HepG2 (cell line): ENCODE data around the gene SNRNP48. TPM values are rescaled to one million over a fixed set of nuclear protein-coding genes. Genes with fewer than 3 reads are reported as not detected.

ENCODE experiments used
- ESRRA ChIP-seq: sonication (generic); formaldehyde crosslinking; IDR thresholded peaks from 2 replicates; pipeline ENCODE4 v1.5.1; 2020; ENCODE audit warnings: mild to moderate bottlenecking, low read depth, missing genetic modification reagents
- GRHL1 ChIP-seq: sonication (generic); formaldehyde crosslinking; conservative IDR thresholded peaks from 2 replicates; pipeline ENCODE4 v1.8.0; 2022; ENCODE audit warnings: missing genetic modification reagents
- HNRNPUL1 ChIP-seq: fragments of 200-400 bp; formaldehyde crosslinking; IDR thresholded peaks from 2 replicates; pipeline ENCODE4 v1.6.1; 2017; ENCODE audit warnings: low read depth, mild to moderate bottlenecking, low read length, moderate library complexity
- REXO4 ChIP-seq: sonication (generic); formaldehyde crosslinking; IDR thresholded peaks from 2 replicates; pipeline ENCODE4 v1.8.0; 2022; ENCODE audit warnings: missing genetic modification reagents, mild to moderate bottlenecking, borderline replicate concordance
- SMAD1 ChIP-seq: sonication (generic); formaldehyde crosslinking; IDR thresholded peaks from 2 replicates; pipeline ENCODE4 v1.4.0; 2020; ENCODE audit warnings: missing genetic modification reagents, low read depth, mild to moderate bottlenecking, borderline replicate concordance
- TP53 ChIP-seq: sonication (generic); formaldehyde crosslinking; conservative IDR thresholded peaks from 2 replicates; pipeline ENCODE4 v1.4.0; 2020; ENCODE audit warnings: missing genetic modification reagents
- ZNF558 ChIP-seq: sonication (generic); formaldehyde crosslinking; IDR thresholded peaks from 2 replicates; pipeline ENCODE4 v1.9.0; 2022; ENCODE audit warnings: mild to moderate bottlenecking, missing genetic modification reagents, borderline replicate concordance
- ZNF724P ChIP-seq: sonication (generic); formaldehyde crosslinking; IDR thresholded peaks from 2 replicates; pipeline ENCODE4 v1.8.0; 2022; ENCODE audit warnings: missing genetic modification reagents, borderline replicate concordance
- polyA plus RNA-seq, 8 experiments: library from polyadenylated mRNA; depleted of rRNA in 3 of 8; stranded (reverse) in 7 of 8; unstranded in 1 of 8; fragments of >200 nt; fragmentation: Illumina TruSeq in 4 of 8; extraction: Trizol in 4 of 8; gene quantifications; 2 replicates each; pipeline versions ENCODE4 v1.2.1 to v1.2.3, GENCODE V29; 2011 to 2016; ENCODE audit warnings: low read depth in 4 of 8, missing spikeins in 1 of 8, mixed read lengths in 1 of 8; ENCODE audit not compliant: insufficient read depth in 1 of 8
- total RNA-seq, 5 experiments: library from RNA; depleted of rRNA; stranded (reverse); fragments of >200 nt; fragmentation: Illumina TruSeq; extraction: Trizol; gene quantifications; 2 replicates each; pipeline ENCODE4 v1.2.3, GENCODE V29; 2016; ENCODE audit warnings: low read depth in 1 of 5
- TF ChIP-seq, protein P1 (sequence below): sonication (generic); formaldehyde crosslinking; IDR thresholded peaks from 2 replicates; pipeline ENCODE4 v1.4.0; 2020; ENCODE audit warnings: mild to moderate bottlenecking, missing genetic modification reagents
- TF ChIP-seq, protein P2 (sequence below): sonication (generic); formaldehyde crosslinking; IDR thresholded peaks from 2 replicates; pipeline ENCODE4 v1.5.0; 2020; ENCODE audit warnings: mild to moderate bottlenecking, missing genetic modification reagents, moderate library complexity
- TF ChIP-seq, protein P3 (sequence below): sonication (generic); formaldehyde crosslinking; IDR thresholded peaks from 2 replicates; pipeline ENCODE4 v1.4.0; 2020; ENCODE audit warnings: missing genetic modification reagents, mild to moderate bottlenecking, borderline replicate concordance

Gene SNRNP48
- total and polyA plus RNA-seq, 2 of the 13 experiments (the other 11 are each of a cell fraction or from before 2014, with no cell fraction given): 17.5 to 47.5 TPM

DNA sequence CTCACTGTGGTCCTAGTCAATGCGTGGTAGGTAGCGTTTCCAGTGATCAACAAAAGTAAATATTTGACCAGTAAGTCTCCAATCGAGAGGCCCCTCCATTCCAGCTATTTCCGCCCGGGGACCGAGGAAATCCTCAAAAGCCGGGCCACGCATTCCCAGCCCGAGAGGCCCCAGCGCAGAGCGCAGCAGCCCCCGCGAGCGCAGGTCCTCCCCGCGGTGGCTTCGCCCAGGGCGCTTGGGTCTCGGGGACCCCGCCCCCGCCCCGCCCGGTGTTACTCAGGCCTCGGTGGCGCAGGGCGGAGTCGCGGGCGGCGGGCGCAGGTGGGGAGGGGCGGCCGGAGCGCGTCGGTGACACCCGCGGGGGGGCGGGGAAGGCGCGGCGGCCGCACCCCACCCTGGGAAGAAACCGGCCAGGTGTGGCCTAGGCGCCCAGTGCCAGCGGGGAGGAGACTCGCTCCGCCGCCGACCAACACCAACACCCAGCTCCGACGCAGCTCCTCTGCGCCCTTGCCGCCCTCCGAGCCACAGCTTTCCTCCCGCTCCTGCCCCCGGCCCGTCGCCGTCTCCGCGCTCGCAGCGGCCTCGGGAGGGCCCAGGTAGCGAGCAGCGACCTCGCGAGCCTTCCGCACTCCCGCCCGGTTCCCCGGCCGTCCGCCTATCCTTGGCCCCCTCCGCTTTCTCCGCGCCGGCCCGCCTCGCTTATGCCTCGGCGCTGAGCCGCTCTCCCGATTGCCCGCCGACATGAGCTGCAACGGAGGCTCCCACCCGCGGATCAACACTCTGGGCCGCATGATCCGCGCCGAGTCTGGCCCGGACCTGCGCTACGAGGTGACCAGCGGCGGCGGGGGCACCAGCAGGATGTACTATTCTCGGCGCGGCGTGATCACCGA lies 48.6 kb upstream of the SNRNP48 start, which contains the start of gene DSP (continued):
- TF ChIP-seq, protein P1, sequence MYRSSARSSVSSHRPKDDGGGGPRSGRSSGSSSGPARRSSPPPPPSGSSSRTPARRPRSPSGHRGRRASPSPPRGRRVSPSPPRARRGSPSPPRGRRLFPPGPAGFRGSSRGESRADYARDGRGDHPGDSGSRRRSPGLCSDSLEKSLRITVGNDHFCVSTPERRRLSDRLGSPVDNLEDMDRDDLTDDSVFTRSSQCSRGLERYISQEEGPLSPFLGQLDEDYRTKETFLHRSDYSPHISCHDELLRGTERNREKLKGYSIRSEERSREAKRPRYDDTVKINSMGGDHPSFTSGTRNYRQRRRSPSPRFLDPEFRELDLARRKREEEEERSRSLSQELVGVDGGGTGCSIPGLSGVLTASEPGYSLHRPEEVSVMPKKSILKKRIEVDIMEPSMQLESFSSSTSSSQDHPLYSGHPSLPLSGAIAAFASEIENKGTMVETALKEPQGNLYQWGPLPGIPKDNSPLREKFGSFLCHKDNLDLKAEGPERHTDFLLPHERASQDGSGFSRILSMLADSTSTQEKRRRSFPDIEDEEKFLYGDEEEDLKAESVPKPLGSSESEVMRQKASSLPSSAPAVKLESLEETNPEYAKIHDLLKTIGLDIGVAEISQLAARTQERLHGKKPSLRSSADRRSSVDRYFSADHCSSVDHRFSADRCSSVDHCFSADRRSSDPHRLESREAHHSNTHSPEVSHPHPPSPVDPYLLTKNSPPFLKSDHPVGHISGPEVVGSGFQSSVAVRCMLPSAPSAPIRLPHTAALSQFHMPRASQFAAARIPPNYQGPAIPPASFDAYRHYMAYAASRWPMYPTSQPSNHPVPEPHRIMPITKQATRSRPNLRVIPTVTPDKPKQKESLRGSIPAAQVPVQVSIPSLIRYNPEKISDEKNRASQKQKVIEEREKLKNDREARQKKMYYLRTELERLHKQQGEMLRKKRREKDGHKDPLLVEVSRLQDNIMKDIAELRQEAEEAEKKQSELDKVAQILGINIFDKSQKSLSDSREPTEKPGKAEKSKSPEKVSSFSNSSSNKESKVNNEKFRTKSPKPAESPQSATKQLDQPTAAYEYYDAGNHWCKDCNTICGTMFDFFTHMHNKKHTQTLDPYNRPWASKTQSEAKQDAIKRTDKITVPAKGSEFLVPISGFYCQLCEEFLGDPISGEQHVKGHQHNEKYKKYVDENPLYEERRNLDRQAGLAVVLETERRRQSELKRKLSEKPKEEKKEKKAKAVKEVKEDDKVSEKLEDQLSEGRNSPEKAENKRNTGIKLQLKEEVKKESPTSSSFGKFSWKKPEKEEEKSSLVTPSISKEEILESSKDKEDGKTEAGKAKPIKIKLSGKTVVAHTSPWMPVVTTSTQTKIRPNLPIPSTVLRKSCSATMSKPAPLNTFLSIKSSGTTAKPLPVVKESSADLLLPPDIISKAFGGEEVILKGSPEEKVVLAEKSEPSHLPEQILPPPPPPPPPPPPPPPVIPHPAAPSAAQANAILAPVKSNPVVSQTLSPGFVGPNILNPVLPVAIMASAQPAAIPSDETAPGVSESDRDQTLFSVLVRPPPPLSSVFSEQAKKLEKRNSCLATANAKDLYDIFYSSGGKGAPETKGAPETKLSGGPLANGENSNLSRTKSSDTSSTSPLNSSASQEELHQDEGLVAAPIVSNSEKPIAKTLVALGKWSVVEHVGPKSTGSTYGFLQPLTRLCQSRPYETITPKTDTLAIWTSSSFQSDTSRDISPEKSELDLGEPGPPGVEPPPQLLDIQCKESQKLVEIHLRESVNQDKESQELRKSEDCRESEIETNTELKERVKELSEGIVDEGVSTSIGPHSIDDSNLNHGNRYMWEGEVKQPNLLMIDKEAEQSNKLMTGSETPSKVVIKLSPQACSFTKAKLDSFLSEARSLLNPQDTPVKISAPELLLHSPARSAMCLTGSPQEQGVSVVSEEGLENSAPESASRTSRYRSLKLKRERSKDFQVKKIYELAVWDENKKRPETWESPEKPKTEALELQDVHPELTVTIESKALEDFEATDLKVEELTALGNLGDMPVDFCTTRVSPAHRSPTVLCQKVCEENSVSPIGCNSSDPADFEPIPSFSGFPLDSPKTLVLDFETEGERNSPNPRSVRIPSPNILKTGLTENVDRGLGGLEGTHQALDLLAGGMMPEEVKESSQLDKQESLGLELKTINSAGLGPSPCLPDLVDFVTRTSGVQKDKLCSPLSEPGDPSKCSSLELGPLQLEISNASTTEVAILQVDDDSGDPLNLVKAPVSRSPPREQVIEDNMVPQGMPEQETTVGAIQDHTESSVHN (CRISPR knock-in tag): peak; percentile 5; the same call in 1 of the 2 replicates
- TF ChIP-seq TP53 (CRISPR knock-in tag) (0 out of 2 replicates have a peak, but pooled peaks have one; percentile 17), REXO4 (CRISPR knock-in tag) (no peak), ESRRA (CRISPR knock-in tag) (no peak), HNRNPUL1 (peak; percentile 64; the same call in 1 of the 2 replicates), ZNF558 (peak; percentile 83; the same call in 1 of the 2 replicates), SMAD1 (no peak), ZNF724P (CRISPR knock-in tag) (peak; percentile 56; the same call in 1 of the 2 replicates), GRHL1 (no peak)
- TF ChIP-seq, protein P2, sequence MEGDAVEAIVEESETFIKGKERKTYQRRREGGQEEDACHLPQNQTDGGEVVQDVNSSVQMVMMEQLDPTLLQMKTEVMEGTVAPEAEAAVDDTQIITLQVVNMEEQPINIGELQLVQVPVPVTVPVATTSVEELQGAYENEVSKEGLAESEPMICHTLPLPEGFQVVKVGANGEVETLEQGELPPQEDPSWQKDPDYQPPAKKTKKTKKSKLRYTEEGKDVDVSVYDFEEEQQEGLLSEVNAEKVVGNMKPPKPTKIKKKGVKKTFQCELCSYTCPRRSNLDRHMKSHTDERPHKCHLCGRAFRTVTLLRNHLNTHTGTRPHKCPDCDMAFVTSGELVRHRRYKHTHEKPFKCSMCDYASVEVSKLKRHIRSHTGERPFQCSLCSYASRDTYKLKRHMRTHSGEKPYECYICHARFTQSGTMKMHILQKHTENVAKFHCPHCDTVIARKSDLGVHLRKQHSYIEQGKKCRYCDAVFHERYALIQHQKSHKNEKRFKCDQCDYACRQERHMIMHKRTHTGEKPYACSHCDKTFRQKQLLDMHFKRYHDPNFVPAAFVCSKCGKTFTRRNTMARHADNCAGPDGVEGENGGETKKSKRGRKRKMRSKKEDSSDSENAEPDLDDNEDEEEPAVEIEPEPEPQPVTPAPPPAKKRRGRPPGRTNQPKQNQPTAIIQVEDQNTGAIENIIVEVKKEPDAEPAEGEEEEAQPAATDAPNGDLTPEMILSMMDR (CRISPR knock-in tag): peak; percentile 14; the same call in 1 of the 2 replicates
- TF ChIP-seq, protein P3, sequence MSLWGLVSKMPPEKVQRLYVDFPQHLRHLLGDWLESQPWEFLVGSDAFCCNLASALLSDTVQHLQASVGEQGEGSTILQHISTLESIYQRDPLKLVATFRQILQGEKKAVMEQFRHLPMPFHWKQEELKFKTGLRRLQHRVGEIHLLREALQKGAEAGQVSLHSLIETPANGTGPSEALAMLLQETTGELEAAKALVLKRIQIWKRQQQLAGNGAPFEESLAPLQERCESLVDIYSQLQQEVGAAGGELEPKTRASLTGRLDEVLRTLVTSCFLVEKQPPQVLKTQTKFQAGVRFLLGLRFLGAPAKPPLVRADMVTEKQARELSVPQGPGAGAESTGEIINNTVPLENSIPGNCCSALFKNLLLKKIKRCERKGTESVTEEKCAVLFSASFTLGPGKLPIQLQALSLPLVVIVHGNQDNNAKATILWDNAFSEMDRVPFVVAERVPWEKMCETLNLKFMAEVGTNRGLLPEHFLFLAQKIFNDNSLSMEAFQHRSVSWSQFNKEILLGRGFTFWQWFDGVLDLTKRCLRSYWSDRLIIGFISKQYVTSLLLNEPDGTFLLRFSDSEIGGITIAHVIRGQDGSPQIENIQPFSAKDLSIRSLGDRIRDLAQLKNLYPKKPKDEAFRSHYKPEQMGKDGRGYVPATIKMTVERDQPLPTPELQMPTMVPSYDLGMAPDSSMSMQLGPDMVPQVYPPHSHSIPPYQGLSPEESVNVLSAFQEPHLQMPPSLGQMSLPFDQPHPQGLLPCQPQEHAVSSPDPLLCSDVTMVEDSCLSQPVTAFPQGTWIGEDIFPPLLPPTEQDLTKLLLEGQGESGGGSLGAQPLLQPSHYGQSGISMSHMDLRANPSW: peak; percentile 57; the same call in 1 of the 2 replicates
